K562 (cell line): ENCODE measurements around the gene KIF5C. TPM values are rescaled to one million over a fixed set of nuclear protein-coding genes. Genes with fewer than 3 reads are reported as not detected.

Experiments
- ATAC-seq: fragments of 200-7000 bp; cut with Tn5 transposase; 3 replicates; pipeline ENCODE4 v1.9.1; 2020; ENCODE audit warnings: moderate library complexity
- BruUV-seq: library from RNA; stranded (reverse); fragments of 400-500 nt; replicated peaks from 2 replicates; lab custom pipeline; 2021; lab: Mats Ljungman, UMichigan
- CTCF ChIA-PET: fragments of 300-600 bp; formaldehyde crosslinking; extraction: SDS; loops from one replicate; lab custom pipeline; 2021; ENCODE audit warnings: low intra/inter-chr PET ratio; lab: Yijun Ruan, JAX
- POLR2A ChIA-PET: fragments of 300-600, 350-650 bp; sonication (Branson Sonifier 250); formaldehyde crosslinking; extraction: SDS; loops from one replicate; lab custom pipeline; 2021; ENCODE audit warnings: antibody characterized with exemption, inconsistent platforms; lab: Yijun Ruan, JAX
- DNase-seq, 4 experiments: peaks; one replicate each; pipeline versions ENCODE4 v3.0.0 to v3.0.0-alpha.2; 2011 to 2018; ENCODE audit warnings: low spot score in 3 of 4, mixed read lengths in 3 of 4; ENCODE audit errors: extremely low read depth in 1 of 4
- FAIRE-seq: peaks from 2 replicates; lab custom pipeline; 2011; peaks lifted over from hg19 to GRCh38; lab: Jason Lieb, UNC
- H2AFZ ChIP-seq: 2 replicates; pipeline ENCODE4 v1.6.0; 2011; ENCODE audit warnings: low read depth, low read length, control low read depth, inconsistent platforms
- H3K27ac ChIP-seq: fragments of 200-600 bp; 3 replicates; pipeline ENCODE4 v1.8.0; 2011; ENCODE audit warnings: low read depth, mild to moderate bottlenecking, control low read depth, inconsistent platforms, low read length, moderate library complexity, mixed read lengths; ENCODE audit errors: extremely low read depth
- H3K27me3 ChIP-seq, 2 experiments: fragments of 300-600 bp in 1 of 2; 2 replicates in 1 of 2; 3 replicates in 1 of 2; pipeline versions ENCODE4 v1.6.0 to v1.8.0; 2011; ENCODE audit warnings: inconsistent platforms in 2 of 2, low read length in 2 of 2, mild to moderate bottlenecking in 1 of 2, mixed read lengths in 1 of 2, moderate library complexity in 1 of 2; ENCODE audit not compliant: control insufficient read depth in 2 of 2, insufficient read depth in 2 of 2
- H3K36me3 ChIP-seq: fragments of 300-600 bp; 3 replicates; pipeline ENCODE4 v1.8.0; 2011; ENCODE audit warnings: mild to moderate bottlenecking, low read length, inconsistent platforms; ENCODE audit not compliant: control insufficient read depth, insufficient read depth
- H3K4me1 ChIP-seq, 2 experiments: fragments of 200-600 bp in 1 of 2; replicated peaks in 1 of 2; 2 replicates in 1 of 2; 3 replicates in 1 of 2; pipeline versions ENCODE4 v1.5.1 to v1.8.0; 2011; ENCODE audit warnings: inconsistent platforms in 2 of 2, low read length in 2 of 2, mild to moderate bottlenecking in 1 of 2, mixed read lengths in 1 of 2, moderate library complexity in 1 of 2; ENCODE audit not compliant: control insufficient read depth in 2 of 2, insufficient read depth in 2 of 2
- H3K4me2 ChIP-seq: 2 replicates; pipeline ENCODE4 v1.6.1; 2011; ENCODE audit warnings: low read length, control low read depth, inconsistent platforms, mixed read lengths; ENCODE audit not compliant: insufficient read depth
- H3K4me3 ChIP-seq: fragments of 200-600 bp; sonication (generic), shearing (Covaris generic); 2 replicates; pipeline ENCODE4 v1.5.1; 2016; ENCODE audit warnings: control low read depth, inconsistent platforms
- H3K79me2 ChIP-seq: fragments of 200-600 bp; 3 replicates; pipeline ENCODE4 v1.8.0; 2011; ENCODE audit warnings: low read length, inconsistent platforms; ENCODE audit not compliant: control insufficient read depth, insufficient read depth
- H3K9ac ChIP-seq, 2 experiments: 2 replicates each; pipeline versions ENCODE4 v1.6.0 to v1.6.1; 2011; ENCODE audit warnings: low read depth in 2 of 2, low read length in 2 of 2, control low read depth in 1 of 2, inconsistent platforms in 1 of 2, mild to moderate bottlenecking in 1 of 2, mixed read lengths in 1 of 2; ENCODE audit not compliant: insufficient read depth in 1 of 2
- H3K9me1 ChIP-seq: one replicate; pipeline ENCODE4 v1.6.0; 2011; ENCODE audit warnings: inconsistent platforms, mild to moderate bottlenecking, low read length, moderate library complexity; ENCODE audit not compliant: control insufficient read depth, insufficient read depth
- H3K9me3 ChIP-seq: replicated peaks from 2 replicates; pipeline ENCODE4 v1.5.1; 2011; ENCODE audit warnings: low read depth, low read length, inconsistent platforms; ENCODE audit not compliant: control insufficient read depth, insufficient read depth
- H4K20me1 ChIP-seq: replicated peaks from 2 replicates; pipeline ENCODE4 v1.6.1; 2011; ENCODE audit warnings: low read length, inconsistent platforms, mixed read lengths; ENCODE audit not compliant: control insufficient read depth, insufficient read depth
- ATF6 ChIP-seq: sonication (generic); formaldehyde crosslinking; IDR thresholded peaks from 2 replicates; pipeline ENCODE4 v1.4.0; 2020; ENCODE audit warnings: mild to moderate bottlenecking, missing genetic modification reagents
- NRF1 ChIP-seq, 2 experiments: fragments of 450-650 bp; IDR thresholded peaks in 1 of 2; conservative IDR thresholded peaks in 1 of 2; 2 replicates each; pipeline ENCODE4 v1.6.1; 2014; ENCODE audit warnings: mild to moderate bottlenecking in 2 of 2
- SREBF1 ChIP-seq: fragments of 150-350 bp; IDR thresholded peaks from 2 replicates; pipeline ENCODE4 v1.6.1; 2014; ENCODE audit warnings: antibody characterized with exemption, low read depth, low read length, borderline replicate concordance
- ZNF407 ChIP-seq: fragments of 450-650 bp; IDR thresholded peaks from 2 replicates; pipeline ENCODE4 v1.6.1; 2016; ENCODE audit warnings: low read depth
- WGBS: fragments of 100-300 bp; shearing (Covaris generic); methylation state at CpG from one replicate; pipeline ENCODE4 v1.1.6; 2016; ENCODE audit warnings: low coverage, mixed read lengths; ENCODE audit not compliant: insufficient coverage; ENCODE audit errors: missing lambda C conversion rate; 5-methylcytosine and 5-hydroxymethylcytosine counted together
- in situ Hi-C: fragments of 300-500 bp; cut with MboI; formaldehyde crosslinking; loops from 4 replicates; pipeline ENCODE4 v1.15.0; 2018; ENCODE audit warnings: inconsistent platforms, mixed read lengths
- intact Hi-C: fragments of 100-400 bp; cut with micrococcal nuclease; formaldehyde crosslinking; loops from 2 replicates; pipeline ENCODE4 v1.14.2; 2022
- polyA plus RNA-seq, 8 experiments: library from polyadenylated mRNA; depleted of rRNA in 4 of 8; stranded (reverse) in 5 of 8; unstranded in 3 of 8; fragments of >200 nt; fragmentation: Nextera tagmentation in 2 of 8; fragmentation: Illumina TruSeq in 1 of 8; extraction: Ambion mirVana in 2 of 8; extraction: Trizol in 1 of 8; gene quantifications; 2 replicates each; pipeline versions ENCODE4 v1.2.1 to v1.2.3, GENCODE V29; 2011 to 2014; ENCODE audit warnings: inconsistent platforms in 1 of 8, missing spikeins in 1 of 8
- total RNA-seq, 7 experiments: library from RNA; depleted of rRNA in 6 of 7; stranded (reverse); fragments of >200 nt in 6 of 7; fragmentation: Illumina TruSeq in 2 of 7; extraction: Trizol in 2 of 7; gene quantifications; 2 replicates each; pipeline versions ENCODE4 v1.2.1 to v1.2.3, GENCODE V29; 2011 to 2021; ENCODE audit warnings: low replicate concordance in 1 of 7

KIF5C gene
- total and polyA plus RNA-seq, 9 of the 15 experiments (the other 6 are each of a cell fraction or from before 2014, with no cell fraction given): 0.01 to 0.09 (median 0.01) TPM; not detected in 6

DNA sequence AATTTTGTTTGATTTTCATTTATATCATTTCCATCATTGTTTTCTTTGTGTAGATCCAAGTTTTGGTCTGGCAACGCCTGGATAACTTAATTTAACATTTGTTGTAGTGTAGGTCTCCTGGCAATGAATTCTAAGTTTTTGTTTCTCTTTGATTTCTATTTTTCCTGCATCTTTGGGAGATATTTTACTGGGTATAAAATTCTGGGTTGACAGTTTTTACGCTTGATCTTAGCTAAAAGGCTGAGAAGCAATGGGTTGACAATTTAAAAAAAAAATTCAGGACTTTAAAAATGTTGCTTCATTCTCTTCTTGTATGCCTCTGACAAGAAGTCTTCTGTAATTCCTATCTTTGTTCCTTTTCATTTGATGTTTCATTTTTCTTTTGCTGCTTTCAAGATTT lies 172.1 kb downstream of the KIF5C start:
- Histone ChIP-seq H3K4me3 (no peak overlapping the region), H3K9ac (no peak overlapping the region), H4K20me1 (no peaks in the 10 kb centered on the region), H3K4me2 (no peak overlapping the region), H3K9me3 (no peaks in the 10 kb centered on the region), H3K4me1 (no peaks in the 10 kb centered on the region), H3K27me3 (no peaks in the 10 kb centered on the region; a peak in 1 of 5 replicates), H3K27ac (no peak overlapping the region), H3K9me1 (no peaks in the 10 kb centered on the region), H2AFZ (no peak overlapping the region), H3K36me3 (no peaks in the 10 kb centered on the region), H3K79me2 (no peaks in the 10 kb centered on the region)
- no TSS peak for BruUV-seq
- CTCF ChIA-PET: no interaction called here
- POLR2A ChIA-PET: no interaction called here
- 0% methylated on average over 2 of the region's 2 CpGs for WGBS
- in situ Hi-C loops (no loop called here), intact Hi-C loops (no loop called here)
- ATAC-seq (no peak), FAIRE-seq (no peak), DNase-seq (no peak)
- TF ChIP-seq NRF1 (conservative IDR thresholded peaks at IDR 0.05 in 1 of 2, IDR thresholded peaks at IDR 0.05 in 1 of 2) (no peak), ATF6 (no peak)

GRCh38 chr2:149049142-149049541 lies 174.1 kb downstream of the KIF5C start:
- BruUV-seq: no TSS peak
- H3K9me3 ChIP-seq: no peaks in the 10 kb centered on the region
- H3K36me3 ChIP-seq: no peaks in the 10 kb centered on the region
- in situ Hi-C loops: no loop called here
- CTCF ChIA-PET: no interaction called here
- no peak overlapping the region for H3K4me3 ChIP-seq
- FAIRE-seq: no peak
- no peaks in the 10 kb centered on the region for H3K79me2 ChIP-seq
- no peak for DNase-seq
- H3K27ac ChIP-seq: no peak overlapping the region
- no peaks in the 10 kb centered on the region for H3K4me1 ChIP-seq
- no peak overlapping the region for H3K9ac ChIP-seq
- ATAC-seq: no peak
- no peak overlapping the region for H3K4me2 ChIP-seq
- intact Hi-C loops: no loop called here
- H3K9me1 ChIP-seq: no peaks in the 10 kb centered on the region
- POLR2A ChIA-PET: interaction anchor here (0.6 to 0.7 kb wide), 2 partner anchors 24 to 1117 kb away, joined by 3 read pairs; no protein-coding TSS in a partner anchor
- H4K20me1 ChIP-seq: no peaks in the 10 kb centered on the region
- H3K27me3 ChIP-seq: no peaks in the 10 kb centered on the region
- WGBS: 0% methylated on average over 2 of the region's 2 CpGs
- no peak overlapping the region for H2AFZ ChIP-seq
- no peak for TF ChIP-seq ZNF407
- no peak for TF ChIP-seq SREBF1
